Activated naive CD4-positive, alpha-beta T cell treated with anti-CD3 and anti-CD28 coated beads, Interleukin-2, amount 10 ng/mL, durations not matched to agents 7 days and 5 days (primary cell): ENCODE measurements around the gene TEKT3.

Experiments
- CTCF ChIA-PET: fragments of 350-600 bp; sonication (Branson Sonifier 250); formaldehyde crosslinking; loops from one replicate; lab custom pipeline; 2021; ENCODE audit warnings: antibody characterized with exemption; lab: Charles Lee
- DNase-seq: peaks from one replicate; pipeline ENCODE4 v3.0.0-alpha.2; 2020
- H3K27ac Mint-ChIP-seq: one replicate; pipeline ENCODE4 v1.8.0; 2021; ENCODE audit warnings: mild to moderate bottlenecking, moderate library complexity, mixed read lengths
- H3K27me3 Mint-ChIP-seq: one replicate; pipeline ENCODE4 v1.8.0; 2021; ENCODE audit warnings: mild to moderate bottlenecking, mixed read lengths
- H3K36me3 Mint-ChIP-seq: one replicate; pipeline ENCODE4 v1.8.0; 2021; ENCODE audit warnings: mixed read lengths
- H3K4me1 Mint-ChIP-seq: one replicate; pipeline ENCODE4 v1.8.0; 2021; ENCODE audit warnings: mixed read lengths
- H3K4me3 Mint-ChIP-seq: one replicate; pipeline ENCODE4 v1.8.0; 2021; ENCODE audit warnings: mild to moderate bottlenecking, moderate library complexity, mixed read lengths
- H3K9me3 Mint-ChIP-seq: one replicate; pipeline ENCODE4 v1.8.0; 2021; ENCODE audit warnings: mixed read lengths

The TEKT3 gene

DNA sequence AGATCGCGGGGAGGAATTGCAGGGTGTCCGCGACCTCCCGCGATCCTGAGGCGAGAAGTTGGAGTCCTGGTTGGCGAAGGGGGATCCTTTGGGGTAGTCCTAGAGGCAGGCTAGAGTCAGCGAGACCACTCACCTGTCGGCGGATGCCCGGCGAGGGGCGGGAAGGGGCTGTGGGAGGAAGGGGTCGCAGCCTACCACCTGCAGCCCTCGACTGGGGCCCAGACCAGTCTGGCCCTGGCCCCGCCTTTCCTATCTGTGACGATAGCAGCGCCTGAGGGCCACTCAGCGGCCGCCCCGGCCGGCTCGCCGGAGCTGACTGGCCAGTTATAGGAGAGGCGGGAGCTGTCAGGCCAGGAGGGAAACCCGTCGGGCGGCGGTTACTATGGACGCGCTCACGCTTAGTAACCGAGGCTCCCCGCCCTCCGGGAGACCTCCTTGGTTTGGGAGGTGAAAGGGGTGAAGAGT is at the start of gene TEKT3:
TSS of gene TEKT3 (minus strand) at position 213 of the 465 bp plus-strand sequence. CDS start 10,012 bp downstream, outside the sequence.
- Mint-ChIP-seq H3K4me1 (peaks cover 4% of the 10 kb centered on the region), H3K9me3 (no peaks in the 10 kb centered on the region), H3K4me3 (no peak within 1 kb of the TSS), H3K27me3 (peaks cover 54% of the 10 kb centered on the region), H3K36me3 (no peaks in the 10 kb centered on the region), H3K27ac (no peak within 1 kb of the TSS)
- CTCF ChIA-PET = no interaction called here
- DNase-seq = no peak

DNA sequence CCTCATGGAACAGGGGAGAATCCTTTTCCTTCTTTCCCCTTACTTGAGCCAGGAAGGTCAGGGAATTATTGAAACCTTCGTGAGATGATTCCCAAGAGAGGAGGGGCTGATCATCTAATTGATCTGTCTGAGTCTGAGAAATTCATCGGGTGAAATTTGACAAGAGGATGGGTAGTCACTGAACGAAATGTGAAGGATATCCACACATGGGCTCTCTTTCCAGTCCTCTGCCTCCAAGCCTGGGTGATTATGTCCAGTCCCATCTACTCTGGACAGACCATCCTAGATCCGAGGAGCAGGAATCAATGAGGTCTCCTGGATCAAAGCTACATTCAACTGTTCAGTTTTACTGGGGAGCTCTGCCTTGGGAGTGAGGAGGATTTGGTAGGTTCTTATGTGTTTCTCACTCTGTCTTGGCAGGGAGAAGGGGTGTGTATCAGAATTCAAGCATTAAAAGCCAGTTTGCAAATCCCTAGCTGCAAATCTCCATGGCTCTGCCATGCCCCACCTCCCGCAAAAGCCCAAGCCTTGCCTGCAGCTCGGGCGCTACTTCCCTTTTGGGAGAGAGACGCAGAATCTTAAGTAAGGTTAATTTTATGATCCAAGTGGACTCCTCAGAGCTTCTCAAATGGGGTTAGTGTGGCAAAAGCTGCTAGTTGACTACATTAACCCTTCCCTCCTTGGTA is 47.1 kb upstream of the TEKT3 start:
- no peak for DNase-seq
- Mint-ChIP-seq H3K4me1 (no peaks in the 10 kb centered on the region), H3K27me3 (no peaks in the 10 kb centered on the region), H3K9me3 (no peaks in the 10 kb centered on the region), H3K27ac (no peak overlapping the region), H3K36me3 (no peaks in the 10 kb centered on the region), H3K4me3 (no peak overlapping the region)
- CTCF ChIA-PET = interaction anchor here (0.7 kb wide), 1 partner anchor 15 kb away, joined by 3 read pairs; no protein-coding TSS in a partner anchor

DNA sequence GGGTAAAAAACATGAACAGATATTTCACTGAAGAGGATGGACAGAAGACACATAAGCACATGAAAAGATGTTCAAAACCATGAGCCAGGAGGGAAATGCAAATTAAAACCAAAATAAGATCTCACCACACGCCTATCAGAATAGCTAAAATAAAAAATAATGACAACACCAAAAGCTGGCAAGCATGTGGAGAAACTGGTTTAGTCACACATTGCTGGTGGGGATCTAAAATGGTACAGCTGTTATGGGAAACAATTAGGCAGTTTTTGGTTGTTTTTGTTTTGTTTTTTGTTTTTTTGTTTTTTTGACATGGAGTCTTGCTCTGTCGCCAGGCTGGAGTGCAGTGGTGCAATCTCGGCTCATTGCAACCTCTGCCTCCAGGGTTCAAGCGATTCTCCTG is 44.7 kb upstream of the TEKT3 start:
- Mint-ChIP-seq H3K9me3 (no peaks in the 10 kb centered on the region), H3K4me1 (no peaks in the 10 kb centered on the region), H3K27me3 (no peaks in the 10 kb centered on the region), H3K36me3 (no peaks in the 10 kb centered on the region), H3K27ac (no peak overlapping the region), H3K4me3 (no peak overlapping the region)
- CTCF ChIA-PET = no interaction called here
- DNase-seq = no peak

DNA sequence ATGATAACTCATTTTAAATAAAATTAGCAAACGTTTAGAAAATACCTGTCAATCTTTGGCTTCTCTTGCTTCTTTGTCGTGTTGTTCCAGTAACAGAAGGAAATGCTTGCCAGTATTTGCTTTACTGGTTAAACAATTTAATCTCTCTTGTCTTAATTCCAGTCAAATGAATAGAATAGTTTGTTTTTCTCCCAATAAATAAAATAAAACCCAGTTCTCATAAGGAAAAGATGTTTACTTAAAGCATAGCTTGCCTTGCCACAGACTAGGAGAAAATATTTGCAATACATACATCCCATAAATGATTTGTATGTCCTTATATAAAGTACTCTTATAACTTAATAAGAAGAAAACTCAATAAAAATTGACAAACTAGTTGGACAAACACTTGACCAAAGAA is 43.9 kb upstream of the TEKT3 start:
- Mint-ChIP-seq H3K27ac (no peak overlapping the region), H3K4me3 (no peak overlapping the region), H3K36me3 (no peaks in the 10 kb centered on the region), H3K9me3 (no peaks in the 10 kb centered on the region), H3K4me1 (no peaks in the 10 kb centered on the region), H3K27me3 (no peaks in the 10 kb centered on the region)
- no peak for DNase-seq
- CTCF ChIA-PET = no interaction called here

DNA sequence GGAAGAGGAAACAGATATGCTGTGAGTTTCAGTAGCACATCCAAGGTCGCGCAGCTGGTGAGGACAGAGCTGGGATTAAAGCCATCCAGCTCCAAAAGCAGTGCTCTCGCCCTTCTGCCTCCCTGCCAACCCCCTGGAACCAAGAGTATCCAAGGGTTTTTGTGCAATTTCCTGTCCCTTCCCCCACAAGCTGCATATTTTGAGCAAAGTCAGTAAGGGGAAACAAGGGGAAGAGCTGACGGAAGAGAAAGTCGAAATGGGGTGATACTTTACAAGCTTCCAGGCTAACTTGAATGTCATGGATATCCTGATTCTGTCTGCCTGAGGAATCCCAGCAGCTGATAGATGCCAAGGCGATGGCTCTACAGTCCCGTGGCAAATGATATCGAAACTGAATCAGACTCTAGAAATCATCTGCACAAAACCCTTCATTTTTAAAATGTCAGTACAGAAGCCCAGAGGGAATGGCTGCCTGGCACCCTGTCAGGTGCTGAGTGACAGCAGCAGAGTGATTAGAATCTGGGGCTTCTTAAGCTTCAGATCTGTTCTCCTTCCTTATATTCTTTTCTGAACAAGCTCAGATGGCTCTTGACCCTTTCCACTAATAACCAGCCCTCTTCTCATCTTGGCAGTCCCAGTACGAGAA is 42.9 kb upstream of the TEKT3 start:
- Mint-ChIP-seq H3K4me3 (no peak overlapping the region), H3K27me3 (no peaks in the 10 kb centered on the region), H3K9me3 (no peaks in the 10 kb centered on the region), H3K4me1 (no peaks in the 10 kb centered on the region), H3K27ac (no peak overlapping the region), H3K36me3 (no peaks in the 10 kb centered on the region)
- DNase-seq = no peak
- CTCF ChIA-PET = no interaction called here

DNA sequence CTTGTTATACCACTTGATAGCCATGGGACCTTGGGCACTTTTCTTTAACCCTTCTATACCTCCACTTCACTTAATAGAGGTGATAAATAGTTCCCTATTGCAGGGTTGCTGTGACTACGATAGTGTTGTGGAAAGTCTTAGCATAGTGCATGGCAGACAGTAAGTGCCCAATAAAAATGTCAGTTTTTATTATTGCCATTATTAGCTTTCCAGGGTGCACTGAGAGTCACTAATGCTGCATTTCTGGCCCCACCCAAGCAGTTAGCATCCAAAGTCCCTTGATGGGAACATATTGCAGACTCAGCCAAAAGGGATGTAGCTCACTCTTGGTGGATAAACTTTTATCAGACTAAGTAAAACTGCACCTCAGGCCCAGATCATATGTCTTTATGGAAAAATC is 41.5 kb upstream of the TEKT3 start:
- no peaks in the 10 kb centered on the region for H3K4me1 Mint-ChIP-seq
- no peaks in the 10 kb centered on the region for H3K27me3 Mint-ChIP-seq
- H3K27ac Mint-ChIP-seq = no peak overlapping the region
- DNase-seq = no peak
- H3K4me3 Mint-ChIP-seq = no peak overlapping the region
- CTCF ChIA-PET = no interaction called here
- no peaks in the 10 kb centered on the region for H3K9me3 Mint-ChIP-seq
- H3K36me3 Mint-ChIP-seq = no peaks in the 10 kb centered on the region

DNA sequence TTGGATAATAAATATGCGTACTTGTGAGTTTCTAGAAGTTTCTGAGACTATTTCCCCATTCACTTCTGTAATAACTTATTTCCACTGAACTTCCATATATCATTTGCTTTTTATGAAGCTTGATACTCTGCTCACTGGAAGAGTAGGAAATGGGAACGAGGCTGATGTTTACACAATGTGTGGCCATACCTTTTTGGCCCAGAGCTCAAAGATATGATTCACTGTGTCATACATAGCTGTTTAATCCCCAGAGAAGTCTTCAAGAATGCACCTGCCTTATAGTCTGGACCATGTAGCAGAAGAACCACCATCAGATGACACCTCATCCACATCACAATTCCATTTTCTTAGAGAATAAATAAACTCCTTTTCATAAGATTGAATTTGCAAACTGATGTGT is 40.3 kb upstream of the TEKT3 start:
- no peak overlapping the region for H3K4me3 Mint-ChIP-seq
- H3K9me3 Mint-ChIP-seq = no peaks in the 10 kb centered on the region
- CTCF ChIA-PET = interaction anchor here (0.7 kb wide), 1 partner anchor 13 kb away, joined by 3 read pairs; no protein-coding TSS in a partner anchor
- H3K27ac Mint-ChIP-seq = no peak overlapping the region
- H3K27me3 Mint-ChIP-seq = no peaks in the 10 kb centered on the region
- DNase-seq = no peak
- H3K4me1 Mint-ChIP-seq = no peaks in the 10 kb centered on the region
- no peaks in the 10 kb centered on the region for H3K36me3 Mint-ChIP-seq

DNA sequence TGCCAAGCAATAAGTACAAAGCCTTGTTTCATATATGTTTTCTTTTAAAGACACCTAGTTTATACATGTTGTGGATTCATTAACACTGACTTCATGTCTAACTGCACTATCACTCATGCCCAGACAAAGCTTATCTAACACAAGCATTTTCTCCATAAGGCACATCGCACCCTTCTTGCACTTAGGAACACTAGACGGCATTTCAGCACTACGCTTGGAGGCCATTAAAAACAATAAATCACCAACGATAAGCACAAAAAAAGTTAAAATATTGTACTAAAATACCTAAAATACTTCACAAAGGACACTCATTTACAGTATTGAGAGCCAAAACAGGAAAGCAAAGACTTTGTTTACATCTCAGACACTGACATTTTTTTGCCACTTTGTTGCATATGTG is 39.0 kb upstream of the TEKT3 start:
- no peaks in the 10 kb centered on the region for H3K27me3 Mint-ChIP-seq
- no peaks in the 10 kb centered on the region for H3K4me1 Mint-ChIP-seq
- no peak for DNase-seq
- H3K36me3 Mint-ChIP-seq = no peaks in the 10 kb centered on the region
- H3K9me3 Mint-ChIP-seq = no peaks in the 10 kb centered on the region
- no peak overlapping the region for H3K4me3 Mint-ChIP-seq
- H3K27ac Mint-ChIP-seq = no peak overlapping the region
- CTCF ChIA-PET = no interaction called here

DNA sequence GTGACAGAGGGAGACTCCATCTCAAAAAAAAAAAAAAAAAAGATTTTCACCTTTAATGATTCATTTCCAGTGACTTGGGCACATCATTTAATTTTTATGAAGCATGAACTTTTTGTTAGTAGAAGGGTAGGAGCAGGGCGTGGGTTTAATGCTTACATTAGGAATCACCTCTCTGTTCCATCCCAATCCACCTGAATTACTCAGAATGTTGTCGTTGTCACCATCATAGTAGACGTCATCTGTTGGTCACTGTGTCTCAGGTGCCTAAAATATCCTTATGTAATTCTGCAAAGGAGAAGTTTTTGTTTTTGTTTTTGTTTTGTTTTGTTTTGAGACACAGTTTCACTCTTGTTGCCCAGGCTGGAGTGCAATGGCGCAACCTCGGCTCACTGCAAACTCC is 38.3 kb upstream of the TEKT3 start:
- H3K9me3 Mint-ChIP-seq = no peaks in the 10 kb centered on the region
- H3K36me3 Mint-ChIP-seq = no peaks in the 10 kb centered on the region
- no peaks in the 10 kb centered on the region for H3K27me3 Mint-ChIP-seq
- H3K27ac Mint-ChIP-seq = no peak overlapping the region
- DNase-seq = no peak
- no peak overlapping the region for H3K4me3 Mint-ChIP-seq
- no peaks in the 10 kb centered on the region for H3K4me1 Mint-ChIP-seq
- CTCF ChIA-PET = no interaction called here

DNA sequence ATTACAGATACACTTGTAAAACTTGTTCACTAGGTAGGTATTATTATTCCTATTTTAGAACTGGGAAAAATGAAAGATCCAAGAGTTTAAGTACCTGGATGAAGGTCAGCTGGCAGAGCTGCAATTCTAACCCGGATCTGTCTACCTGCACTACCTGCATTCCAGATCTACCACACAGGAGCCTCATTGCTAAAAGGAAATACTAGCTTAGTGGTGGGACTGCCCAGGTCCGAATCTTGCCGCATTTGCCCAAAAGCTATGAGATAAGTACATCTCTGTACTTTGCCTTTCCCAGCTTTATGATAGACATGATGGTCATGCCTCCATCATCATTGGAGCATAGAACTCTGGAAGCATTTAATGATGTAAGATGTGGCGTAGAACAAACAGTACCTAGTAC is 36.8 kb upstream of the TEKT3 start:
- CTCF ChIA-PET = no interaction called here
- Mint-ChIP-seq H3K4me3 (no peak overlapping the region), H3K27me3 (no peaks in the 10 kb centered on the region), H3K9me3 (no peaks in the 10 kb centered on the region), H3K4me1 (no peaks in the 10 kb centered on the region), H3K27ac (no peak overlapping the region), H3K36me3 (no peaks in the 10 kb centered on the region)
- no peak for DNase-seq

DNA sequence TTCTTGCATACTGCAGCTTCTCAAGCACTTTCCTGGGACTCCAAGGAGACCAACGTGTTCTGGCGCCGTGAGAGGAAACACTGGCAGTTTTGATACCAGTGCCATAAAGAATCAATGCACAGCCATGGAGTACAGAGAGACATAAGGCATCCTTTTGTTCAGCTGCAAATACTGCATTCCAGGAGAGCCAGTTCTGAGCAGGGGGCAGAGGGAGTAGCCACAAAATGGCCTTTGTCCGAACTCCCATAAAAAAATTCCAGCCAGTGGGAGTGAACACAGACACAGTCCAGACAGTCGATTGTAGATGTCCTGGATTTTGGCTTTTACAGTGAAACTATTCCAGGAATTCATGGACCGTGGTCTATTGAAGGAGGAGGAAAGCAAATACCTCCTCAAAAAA is 36.2 kb upstream of the TEKT3 start:
- Mint-ChIP-seq H3K36me3 (no peaks in the 10 kb centered on the region), H3K27ac (no peak overlapping the region), H3K27me3 (no peaks in the 10 kb centered on the region), H3K4me3 (no peak overlapping the region), H3K9me3 (no peaks in the 10 kb centered on the region), H3K4me1 (no peaks in the 10 kb centered on the region)
- DNase-seq = no peak
- CTCF ChIA-PET = no interaction called here

DNA sequence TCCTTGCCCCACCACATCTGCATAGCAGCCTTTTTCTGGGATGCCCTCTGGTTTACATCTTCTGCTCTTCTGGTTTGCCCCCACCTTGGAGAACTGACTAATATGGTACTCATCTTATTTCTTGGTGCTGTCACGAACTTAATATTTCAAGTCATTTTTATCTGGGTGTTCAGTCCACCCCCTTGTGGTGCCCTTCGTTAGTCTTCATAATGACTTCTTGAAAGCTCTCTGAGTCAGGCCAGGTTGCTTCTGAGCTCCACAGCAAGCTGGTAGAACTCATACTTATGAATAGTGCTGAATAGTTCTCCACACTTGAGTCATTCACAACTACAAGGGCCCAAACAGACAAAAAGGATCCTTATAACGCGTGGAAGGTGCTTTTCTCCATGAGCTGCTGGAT is 35.8 kb upstream of the TEKT3 start:
- no peaks in the 10 kb centered on the region for H3K9me3 Mint-ChIP-seq
- no peak overlapping the region for H3K27ac Mint-ChIP-seq
- CTCF ChIA-PET = no interaction called here
- H3K36me3 Mint-ChIP-seq = no peaks in the 10 kb centered on the region
- DNase-seq = no peak
- no peaks in the 10 kb centered on the region for H3K4me1 Mint-ChIP-seq
- H3K27me3 Mint-ChIP-seq = no peaks in the 10 kb centered on the region
- H3K4me3 Mint-ChIP-seq = no peak overlapping the region

DNA sequence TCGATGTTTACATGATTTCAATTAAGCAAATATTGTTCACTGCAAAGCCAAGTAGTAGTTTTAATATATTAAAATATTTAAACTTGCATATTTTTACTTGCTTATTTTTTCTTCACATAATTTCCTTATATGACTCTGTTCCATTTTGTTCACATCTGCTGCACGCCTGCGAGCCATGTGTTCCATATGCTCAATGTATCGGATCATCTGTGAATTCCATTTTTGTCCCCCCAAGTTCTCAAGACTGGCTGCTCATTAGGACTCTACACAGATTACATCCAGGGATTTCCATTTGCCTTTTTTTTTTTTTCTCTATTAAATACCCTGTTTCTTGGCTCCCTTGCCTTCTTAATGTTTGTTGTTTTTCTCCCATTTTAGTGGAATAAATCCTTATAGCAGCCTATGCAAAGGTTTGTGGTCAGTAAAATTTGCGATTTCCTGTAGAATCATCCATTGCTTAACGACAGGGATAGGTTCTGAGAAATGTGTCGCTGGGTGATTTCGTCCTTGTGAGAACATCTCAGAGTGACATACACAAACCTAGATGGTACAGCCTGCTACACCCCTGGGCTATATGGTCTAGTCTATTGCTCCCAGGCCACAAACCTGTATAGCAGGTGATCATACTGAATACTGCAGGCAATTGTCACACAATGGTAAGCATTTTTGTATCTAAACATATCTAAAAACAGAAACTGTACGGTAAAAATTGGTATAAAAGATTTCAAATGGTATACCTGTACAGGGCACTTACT is 30.2 kb upstream of the TEKT3 start:
- no peak overlapping the region for H3K27ac Mint-ChIP-seq
- no peaks in the 10 kb centered on the region for H3K27me3 Mint-ChIP-seq
- H3K36me3 Mint-ChIP-seq = no peaks in the 10 kb centered on the region
- no peak overlapping the region for H3K4me3 Mint-ChIP-seq
- CTCF ChIA-PET = no interaction called here
- H3K4me1 Mint-ChIP-seq = no peaks in the 10 kb centered on the region
- DNase-seq = no peak
- no peaks in the 10 kb centered on the region for H3K9me3 Mint-ChIP-seq

DNA sequence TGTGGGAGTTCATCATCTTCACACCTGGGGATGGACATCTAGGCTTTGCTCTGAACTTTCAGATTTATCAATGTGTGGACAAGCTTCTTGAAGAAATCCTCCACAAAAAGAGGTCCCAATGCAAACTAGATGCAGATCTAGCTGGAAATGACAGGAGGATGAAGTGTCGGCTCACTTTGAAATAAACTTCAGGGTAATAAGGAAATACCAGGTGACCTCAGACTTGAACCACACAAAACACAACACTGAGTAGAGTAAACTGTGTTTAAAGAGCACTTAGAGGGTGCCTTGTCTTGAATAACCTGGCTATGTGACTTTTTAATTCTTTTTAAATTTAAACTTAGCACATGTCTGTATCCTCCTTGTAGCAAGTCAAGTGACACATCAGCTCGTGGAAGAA is 27.2 kb upstream of the TEKT3 start:
- H3K27me3 Mint-ChIP-seq = no peaks in the 10 kb centered on the region
- no peaks in the 10 kb centered on the region for H3K4me1 Mint-ChIP-seq
- no peaks in the 10 kb centered on the region for H3K9me3 Mint-ChIP-seq
- H3K27ac Mint-ChIP-seq = no peak overlapping the region
- CTCF ChIA-PET = interaction anchor here (0.6 kb wide), 1 partner anchor 13 kb away, joined by 3 read pairs; no protein-coding TSS in a partner anchor
- no peak overlapping the region for H3K4me3 Mint-ChIP-seq
- H3K36me3 Mint-ChIP-seq = no peaks in the 10 kb centered on the region
- DNase-seq = no peak

DNA sequence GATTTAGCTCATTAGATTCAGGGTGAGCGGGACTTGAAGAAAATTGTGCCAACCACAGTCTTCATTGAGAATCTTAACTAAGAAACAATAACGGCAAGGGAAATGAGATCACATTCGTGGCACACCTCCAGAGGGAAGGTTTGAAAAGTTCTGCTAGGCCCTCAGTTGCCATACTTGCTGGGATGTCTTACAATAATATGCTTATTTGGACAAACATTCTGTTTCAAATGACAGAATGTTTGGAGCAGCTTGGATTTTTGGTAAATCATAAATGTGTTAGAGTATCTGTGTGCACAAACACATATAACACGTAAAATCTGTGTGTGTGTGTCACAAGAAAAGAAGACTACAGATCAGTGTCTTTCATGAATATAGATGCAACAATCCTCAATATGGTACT is 24.6 kb upstream of the TEKT3 start:
- CTCF ChIA-PET = no interaction called here
- Mint-ChIP-seq H3K4me3 (no peak overlapping the region), H3K36me3 (no peaks in the 10 kb centered on the region), H3K4me1 (no peaks in the 10 kb centered on the region), H3K27ac (no peak overlapping the region), H3K9me3 (no peaks in the 10 kb centered on the region), H3K27me3 (no peaks in the 10 kb centered on the region)
- DNase-seq = no peak
